ENCODE data around the gene ZP1. TPM values are rescaled to one million over a fixed set of nuclear protein-coding genes. Genes with fewer than 3 reads are reported as not detected.
A peak's percentile ranks its signal among the peaks of the same experiment; 100 is the strongest.

Gene ZP1
- total RNA-seq, 2 experiments from 2014 or later: not detected

- H3K27ac Mint-ChIP-seq: peak overlapping the region; percentile 8
Observed at GRCh38 chr11:60836866-60837515, 30.4 kb upstream of the ZP1 start.

GRCh38 chr11:60838132-60838531 lies 29.2 kb upstream of the ZP1 start:
- Mint-ChIP-seq H3K27ac (no peak overlapping the region), H3K4me1 (peaks cover 44% of the 10 kb centered on the region), H3K36me3 (no peaks in the 10 kb centered on the region), H3K9me3 (ENCODE audit: low read depth) (no peaks in the 10 kb centered on the region), H3K4me3 (no peak overlapping the region), H3K27me3 (peaks cover 4% of the 10 kb centered on the region)
- no peak for ATAC-seq
- no peak for DNase-seq
- CTCF ChIA-PET: interaction anchor here (0.9 to 16.3 kb wide), 6 partner anchors 34 to 76 kb away, joined by 3 to 426 read pairs (median 3); partner anchors contain the start of genes PRPF19 and TMEM109

More at GRCh38 chr11:60836866-60837515, 30.4 kb upstream of the ZP1 start:
- no peak for ATAC-seq
- CTCF ChIA-PET: interaction anchor here (1.1 to 16.3 kb wide), 5 partner anchors 9 to 63 kb away, joined by 3 to 426 read pairs (median 13); partner anchors contain the start of gene PRPF19
- no peaks in the 10 kb centered on the region for H3K36me3 Mint-ChIP-seq
- peaks cover 14% of the 10 kb centered on the region for H3K27me3 Mint-ChIP-seq
- peaks cover 48% of the 10 kb centered on the region for H3K4me1 Mint-ChIP-seq
- no peak overlapping the region for H3K4me3 Mint-ChIP-seq
- no peak for DNase-seq
- no peaks in the 10 kb centered on the region for H3K9me3 Mint-ChIP-seq (ENCODE audit: low read depth)

- Mint-ChIP-seq H3K27me3 (no peaks in the 10 kb centered on the region), H3K36me3 (peaks cover 3% of the 10 kb centered on the region), H3K4me3 (no peak overlapping the region), H3K4me1 (peaks cover 50% of the 10 kb centered on the region), H3K27ac (peak overlapping the region; percentile 84), H3K9me3 (ENCODE audit: low read depth) (no peaks in the 10 kb centered on the region)
- DNase-seq (no peak), ATAC-seq (no peak)
- CTCF ChIA-PET: interaction anchor here (1.3 to 15.9 kb wide), 4 partner anchors 10 to 59 kb away, joined by 4 to 230 read pairs (median 11); partner anchors contain the start of gene PRPF19
Observed at GRCh38 chr11:60840470-60841430, 26.6 kb upstream of the ZP1 start.

GRCh38 chr11:60841797-60842667 lies 25.3 kb upstream of the ZP1 start, which contains the start of gene CCDC86:
Gene CCDC86, plus strand, starts transcription at chr11:60842113. Its CDS starts 12 bp downstream, at chr11:60842125.
- peak; percentile 91 for ATAC-seq
- DNase-seq: peak; percentile 98
- Mint-ChIP-seq H3K27me3 (no peaks in the 10 kb centered on the region), H3K9me3 (ENCODE audit: low read depth) (no peaks in the 10 kb centered on the region), H3K4me1 (peaks cover 41% of the 10 kb centered on the region), H3K27ac (peak within 1 kb of the TSS; percentile 84), H3K4me3 (peak within 1 kb of the TSS; percentile 84), H3K36me3 (peaks cover 6% of the 10 kb centered on the region)
- CTCF ChIA-PET: interaction anchor here (0.8 to 15.9 kb wide), 7 partner anchors 9 to 58 kb away, joined by 3 to 230 read pairs (median 8); partner anchors contain the start of gene PRPF19

- H3K27me3 Mint-ChIP-seq: no peaks in the 10 kb centered on the region
- no peak for DNase-seq
- peaks cover 6% of the 10 kb centered on the region for H3K36me3 Mint-ChIP-seq
- CTCF ChIA-PET: interaction anchor here (0.6 to 1.8 kb wide), 8 partner anchors 8 to 69 kb away, joined by 3 to 11 read pairs (median 4); no protein-coding TSS in a partner anchor
- H3K4me3 Mint-ChIP-seq: peak overlapping the region; percentile 84
- peak overlapping the region; percentile 84 for H3K27ac Mint-ChIP-seq
- peaks cover 35% of the 10 kb centered on the region for H3K4me1 Mint-ChIP-seq
- no peaks in the 10 kb centered on the region for H3K9me3 Mint-ChIP-seq (ENCODE audit: low read depth)
- no peak for ATAC-seq
Observed at GRCh38 chr11:60842668-60843600, 24.4 kb upstream of the ZP1 start.

GRCh38 chr11:60844045-60844869 lies 23.1 kb upstream of the ZP1 start:
- CTCF ChIA-PET: interaction anchor here (0.6 to 1.8 kb wide), 5 partner anchors 12 to 68 kb away, joined by 3 to 11 read pairs (median 6); no protein-coding TSS in a partner anchor
- peaks cover 34% of the 10 kb centered on the region for H3K4me1 Mint-ChIP-seq
- H3K27ac Mint-ChIP-seq: peak overlapping the region; percentile 72
- no peak for DNase-seq
- H3K27me3 Mint-ChIP-seq: no peaks in the 10 kb centered on the region
- peaks cover 6% of the 10 kb centered on the region for H3K36me3 Mint-ChIP-seq
- ATAC-seq: no peak
- H3K9me3 Mint-ChIP-seq (ENCODE audit: low read depth): no peaks in the 10 kb centered on the region
- H3K4me3 Mint-ChIP-seq: peak overlapping the region; percentile 84

- ATAC-seq (no peak), DNase-seq (no peak)
- Mint-ChIP-seq H3K4me3 (peak overlapping the region; percentile 84), H3K4me1 (peaks cover 32% of the 10 kb centered on the region), H3K36me3 (peaks cover 6% of the 10 kb centered on the region), H3K9me3 (ENCODE audit: low read depth) (no peaks in the 10 kb centered on the region), H3K27me3 (no peaks in the 10 kb centered on the region), H3K27ac (peak overlapping the region; percentile 10)
- CTCF ChIA-PET: interaction anchor here (1.1 to 2.3 kb wide), 2 partner anchors 14 to 43 kb away, joined by 9 to 20 read pairs; no protein-coding TSS in a partner anchor
Observed at GRCh38 chr11:60844870-60845221, 22.5 kb upstream of the ZP1 start.

GRCh38 chr11:60845338-60845737 lies 22.0 kb upstream of the ZP1 start:
- Mint-ChIP-seq H3K9me3 (ENCODE audit: low read depth) (no peaks in the 10 kb centered on the region), H3K4me1 (peaks cover 32% of the 10 kb centered on the region), H3K27me3 (no peaks in the 10 kb centered on the region), H3K27ac (peak overlapping the region; percentile 10), H3K36me3 (peaks cover 6% of the 10 kb centered on the region), H3K4me3 (no peak overlapping the region)
- CTCF ChIA-PET: interaction anchor here (1.1 to 2.3 kb wide), 2 partner anchors 8 to 14 kb away, joined by 5 to 20 read pairs; no protein-coding TSS in a partner anchor
- DNase-seq: no peak
- ATAC-seq: no peak

GRCh38 chr11:60847281-60847680 lies 20.1 kb upstream of the ZP1 start:
- Mint-ChIP-seq H3K27ac (no peak overlapping the region), H3K4me1 (peaks cover 24% of the 10 kb centered on the region), H3K9me3 (ENCODE audit: low read depth) (no peaks in the 10 kb centered on the region), H3K27me3 (no peaks in the 10 kb centered on the region), H3K4me3 (no peak overlapping the region), H3K36me3 (peaks cover 12% of the 10 kb centered on the region)
- DNase-seq (no peak), ATAC-seq (no peak)
- CTCF ChIA-PET: interaction anchor here (1.3 to 2.3 kb wide), 4 partner anchors 16 to 52 kb away, joined by 3 to 20 read pairs (median 8); partner anchors contain the start of gene ZP1

- no peak overlapping the region for H3K4me3 Mint-ChIP-seq
- CTCF ChIA-PET: no interaction called here
- DNase-seq (no peak), ATAC-seq (no peak)
- peaks cover 12% of the 10 kb centered on the region for H3K36me3 Mint-ChIP-seq
- no peak overlapping the region for H3K27ac Mint-ChIP-seq
- H3K9me3 Mint-ChIP-seq (ENCODE audit: low read depth): no peaks in the 10 kb centered on the region
- peaks cover 24% of the 10 kb centered on the region for H3K4me1 Mint-ChIP-seq
- H3K27me3 Mint-ChIP-seq: no peaks in the 10 kb centered on the region
Observed at GRCh38 chr11:60847896-60848295, 19.4 kb upstream of the ZP1 start.

- no peaks in the 10 kb centered on the region for H3K9me3 Mint-ChIP-seq (ENCODE audit: low read depth)
- no peaks in the 10 kb centered on the region for H3K27me3 Mint-ChIP-seq
- no peak overlapping the region for H3K4me3 Mint-ChIP-seq
- DNase-seq (no peak), ATAC-seq (no peak)
- CTCF ChIA-PET: interaction anchor here (3.4 kb wide), 1 partner anchor 17 kb away, joined by 20 read pairs; no protein-coding TSS in a partner anchor
- peaks cover 18% of the 10 kb centered on the region for H3K4me1 Mint-ChIP-seq
- no peak overlapping the region for H3K27ac Mint-ChIP-seq
- H3K36me3 Mint-ChIP-seq: peaks cover 16% of the 10 kb centered on the region
Observed at GRCh38 chr11:60848714-60849151, 18.6 kb upstream of the ZP1 start.
